ENCODE results near the gene AGAP1. TPM values are rescaled to one million over a fixed set of nuclear protein-coding genes. Genes with fewer than 3 reads are reported as not detected.

The AGAP1 gene
- total RNA-seq, 1 donor from 2014 or later: 21.1 TPM

- Histone ChIP-seq H3K4me1 (peaks cover 20% of the 10 kb centered on the region), H3K36me3 (no peaks in the 10 kb centered on the region), H3K9me3 (no peaks in the 10 kb centered on the region), H3K4me3 (no peak overlapping the region), H3K27me3 (no peaks in the 10 kb centered on the region), H3K27ac (peak overlapping the region; percentile 53)
- no peak for TF ChIP-seq CTCF (IDR thresholded peaks at IDR 0.05)
- peak; percentile 62 to 66 for TF ChIP-seq POLR2AphosphoS5 (IDR thresholded peaks at IDR 0.05; ENCODE audit: insufficient read depth in 1 of 2, low read depth in 1 of 2)
- DNase-seq (ENCODE audit: extremely low spot score in 2 of 2): peak in 1 of 2 donors; percentile 95
- intact Hi-C loops (cut with DNase I): no loop called here
Observed at GRCh38 chr2:235614900-235615712, 121.3 kb downstream of the AGAP1 start.

DNA sequence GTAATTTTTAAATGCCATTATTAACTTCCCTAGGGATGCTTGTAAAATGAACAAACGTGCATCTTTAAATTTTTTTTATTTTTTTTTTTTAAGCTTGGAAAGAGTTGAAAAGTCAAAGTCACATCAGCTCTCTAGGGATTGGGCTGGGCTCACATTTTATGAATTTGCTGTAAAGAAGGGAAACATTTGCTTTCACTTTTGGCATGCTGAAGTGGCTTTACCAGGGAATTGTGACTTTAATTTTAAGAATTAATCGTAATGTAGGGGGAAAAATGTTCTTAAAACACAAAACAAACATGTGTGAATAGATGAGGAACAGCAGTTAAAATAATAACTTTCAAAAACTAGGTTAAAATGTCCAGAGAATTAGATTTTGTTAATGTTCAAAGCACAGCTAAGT, 123.0 kb downstream of the AGAP1 start:
- no peak for DNase-seq (ENCODE audit: extremely low spot score in 2 of 2)
- intact Hi-C loops (cut with DNase I): no loop called here
- Histone ChIP-seq H3K36me3 (no peaks in the 10 kb centered on the region), H3K27ac (peak overlapping the region; percentile 53), H3K27me3 (no peaks in the 10 kb centered on the region), H3K4me3 (peak overlapping the region in 1 of 2 donors; percentile 8), H3K4me1 (peaks cover 20% of the 10 kb centered on the region), H3K9me3 (no peaks in the 10 kb centered on the region)
- TF ChIP-seq POLR2AphosphoS5 (IDR thresholded peaks at IDR 0.05; ENCODE audit: insufficient read depth in 1 of 2, low read depth in 1 of 2) (peak in 1 of 2 donors; percentile 8), CTCF (IDR thresholded peaks at IDR 0.05) (no peak), POLR2A (IDR thresholded peaks at IDR 0.05) (no peak)

DNA sequence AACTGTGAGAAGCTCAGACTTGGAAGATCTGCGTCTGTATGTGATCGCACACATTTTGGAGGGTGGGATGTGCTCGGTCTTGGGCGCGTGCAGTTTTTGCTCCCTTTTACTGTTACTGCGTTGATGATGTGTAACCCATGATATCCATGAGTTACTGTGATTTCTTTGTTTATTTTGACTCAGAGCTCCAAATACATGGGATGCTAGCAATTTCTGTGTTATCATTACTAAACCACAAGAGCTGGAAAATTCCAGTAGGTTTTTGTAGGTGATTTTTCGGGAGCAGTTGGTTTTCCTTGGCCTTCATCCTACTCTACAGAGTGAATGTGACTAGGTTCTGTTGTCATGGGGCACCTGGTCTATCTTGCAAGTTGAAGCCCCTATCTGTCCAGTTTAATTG, 124.2 kb downstream of the AGAP1 start:
- DNase-seq (ENCODE audit: extremely low spot score in 2 of 2): no peak
- Histone ChIP-seq H3K4me3 (no peak overlapping the region), H3K36me3 (no peaks in the 10 kb centered on the region), H3K4me1 (peaks cover 20% of the 10 kb centered on the region), H3K27ac (peak overlapping the region; percentile 53), H3K27me3 (no peaks in the 10 kb centered on the region), H3K9me3 (no peaks in the 10 kb centered on the region)
- intact Hi-C loops (cut with DNase I): no loop called here
- TF ChIP-seq POLR2A (IDR thresholded peaks at IDR 0.05) (no peak), POLR2AphosphoS5 (IDR thresholded peaks at IDR 0.05; ENCODE audit: insufficient read depth in 1 of 2, low read depth in 1 of 2) (no peak), CTCF (IDR thresholded peaks at IDR 0.05) (no peak)

DNA sequence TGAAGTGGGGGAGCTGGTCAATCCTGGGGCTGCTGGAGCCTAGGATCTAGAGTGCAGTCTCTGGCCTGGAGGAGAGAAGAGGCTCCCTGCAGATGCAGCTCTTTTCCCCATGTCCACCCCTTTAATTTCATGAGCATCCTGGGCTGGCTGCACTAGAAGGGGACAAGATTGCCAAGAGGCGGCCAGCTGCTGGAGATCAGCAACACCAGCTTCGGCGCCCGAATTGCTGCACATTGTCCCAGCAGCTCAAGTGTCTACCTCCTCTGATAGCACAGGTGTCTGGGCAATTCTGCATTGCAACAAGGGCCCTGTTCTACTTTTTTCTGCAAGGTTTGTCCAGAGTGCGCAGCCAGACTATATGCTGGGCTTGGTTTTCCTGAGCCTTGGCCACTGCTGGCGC, 125.7 kb downstream of the AGAP1 start:
- intact Hi-C loops (cut with DNase I): no loop called here
- no peaks in the 10 kb centered on the region for H3K9me3 ChIP-seq
- DNase-seq (ENCODE audit: extremely low spot score in 2 of 2): no peak
- TF ChIP-seq POLR2AphosphoS5 (IDR thresholded peaks at IDR 0.05; ENCODE audit: insufficient read depth in 1 of 2, low read depth in 1 of 2) (no peak), CTCF (IDR thresholded peaks at IDR 0.05) (no peak), POLR2A (IDR thresholded peaks at IDR 0.05) (no peak)
- H3K36me3 ChIP-seq: no peaks in the 10 kb centered on the region
- H3K27ac ChIP-seq: no peak overlapping the region
- no peak overlapping the region for H3K4me3 ChIP-seq
- no peaks in the 10 kb centered on the region for H3K27me3 ChIP-seq
- peaks cover 20% of the 10 kb centered on the region for H3K4me1 ChIP-seq

DNA sequence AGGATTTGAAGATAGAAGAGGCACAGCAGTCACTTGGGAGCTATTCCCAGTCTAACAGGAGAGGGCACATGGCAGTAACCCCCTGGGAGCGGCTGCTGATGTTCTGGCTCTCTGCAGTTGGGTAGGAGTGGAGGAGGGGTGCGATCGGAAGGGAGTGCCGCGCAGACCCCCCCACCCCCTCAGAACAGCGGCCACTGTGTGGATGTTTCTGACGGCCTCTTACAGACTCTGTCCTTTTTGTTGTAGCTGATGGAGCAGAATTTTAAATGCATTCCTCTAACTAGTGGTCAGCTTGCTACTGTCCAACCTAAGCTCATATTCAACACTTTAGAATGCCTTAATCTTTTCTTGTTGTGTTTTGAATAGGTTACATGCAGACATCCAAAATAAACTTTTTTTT, 127.9 kb downstream of the AGAP1 start:
- TF ChIP-seq POLR2A (IDR thresholded peaks at IDR 0.05) (no peak), POLR2AphosphoS5 (IDR thresholded peaks at IDR 0.05; ENCODE audit: insufficient read depth in 1 of 2, low read depth in 1 of 2) (no peak), CTCF (IDR thresholded peaks at IDR 0.05) (no peak)
- no peaks in the 10 kb centered on the region for H3K9me3 ChIP-seq
- intact Hi-C loops (cut with DNase I): no loop called here
- no peaks in the 10 kb centered on the region for H3K27me3 ChIP-seq
- no peak for DNase-seq (ENCODE audit: extremely low spot score in 2 of 2)
- peaks cover 8% of the 10 kb centered on the region for H3K4me1 ChIP-seq
- no peaks in the 10 kb centered on the region for H3K36me3 ChIP-seq
- H3K4me3 ChIP-seq: no peak overlapping the region
- no peak overlapping the region for H3K27ac ChIP-seq

Measured in vagina (tissue), 2 donors.